HEK293 (cell line): ENCODE data around the gene CARM1.

Experiments used
- CTCF ChIA-PET: fragments of 350-600 bp; formaldehyde crosslinking; extraction: SDS; loops from one replicate; lab custom pipeline; 2021; ENCODE audit warnings: antibody characterized with exemption; lab: Yijun Ruan, JAX
- POLR2A ChIA-PET: fragments of 300-600 bp; formaldehyde crosslinking; extraction: SDS; loops from one replicate; lab custom pipeline; 2020; ENCODE audit warnings: antibody characterized with exemption, inconsistent platforms; lab: Yijun Ruan, JAX
- H3K27ac ChIP-seq: fragments of 200-500 bp; sonication (Bioruptor generic); 2 replicates; pipeline ENCODE4 v1.5.1; 2014; ENCODE audit warnings: low read depth, low read length, control low read depth, inconsistent platforms; ENCODE audit errors: extremely low read depth
- H3K36me3 ChIP-seq, 2 experiments: fragments of 200-500 bp in 1 of 2; sonication (Bioruptor generic) in 1 of 2; 1 replicate in 1 of 2; 2 replicates in 1 of 2; pipeline ENCODE4 v1.5.1; 2014 to 2017; ENCODE audit warnings: inconsistent platforms in 2 of 2, low read length in 2 of 2; ENCODE audit not compliant: control insufficient read depth in 2 of 2, insufficient read depth in 1 of 2
- H3K4me1 ChIP-seq: fragments of 200-500 bp; sonication (Bioruptor generic); 2 replicates; pipeline ENCODE4 v1.5.1; 2014; ENCODE audit warnings: mild to moderate bottlenecking, low read length, inconsistent platforms; ENCODE audit not compliant: control insufficient read depth, insufficient read depth
- H3K4me3 ChIP-seq: 2 replicates; pipeline ENCODE4 v1.5.1; 2011; ENCODE audit warnings: low read depth, mild to moderate bottlenecking, control low read depth, low read length, moderate library complexity
- H3K9me3 ChIP-seq: fragments of 200-500 bp; sonication (Bioruptor generic); 2 replicates; pipeline ENCODE4 v1.5.1; 2014; ENCODE audit warnings: low read depth, low read length, inconsistent platforms; ENCODE audit not compliant: control insufficient read depth, insufficient read depth
- CTCF ChIP-seq: fragments of 450-650 bp; formaldehyde crosslinking; IDR thresholded peaks from 2 replicates; pipeline ENCODE4 v1.5.1; 2016; ENCODE audit warnings: missing biosample characterization, missing genetic modification characterization
- GLI4 ChIP-seq: fragments of 450-650 bp; formaldehyde crosslinking; IDR thresholded peaks from 2 replicates; pipeline ENCODE4 v1.5.1; 2016; ENCODE audit warnings: missing biosample characterization, missing genetic modification characterization
- HOXC10 ChIP-seq: sonication (generic); formaldehyde crosslinking; IDR thresholded peaks from 2 replicates; pipeline ENCODE4 v1.8.1; 2023; ENCODE audit warnings: mild to moderate bottlenecking, missing genetic modification reagents
- KLF10 ChIP-seq: fragments of 450-650 bp; IDR thresholded peaks from 2 replicates; pipeline ENCODE4 v1.5.1; 2018; ENCODE audit warnings: missing biosample characterization, mild to moderate bottlenecking, missing genetic modification characterization
- REPIN1 ChIP-seq: fragments of 450-650 bp; formaldehyde crosslinking; IDR thresholded peaks from 2 replicates; pipeline ENCODE4 v1.5.1; 2017; ENCODE audit warnings: missing biosample characterization, missing genetic modification characterization, low read depth
- SP2 ChIP-seq: fragments of 450-650 bp; formaldehyde crosslinking; IDR thresholded peaks from 2 replicates; pipeline ENCODE4 v1.5.1; 2016; ENCODE audit warnings: missing biosample characterization, missing genetic modification characterization
- SP7 ChIP-seq: fragments of 450-650 bp; formaldehyde crosslinking; IDR thresholded peaks from 2 replicates; pipeline ENCODE4 v1.5.1; 2016; ENCODE audit warnings: missing biosample characterization, missing genetic modification characterization
- ZBTB21 ChIP-seq: fragments of 450-650 bp; formaldehyde crosslinking; IDR thresholded peaks from 2 replicates; pipeline ENCODE4 v1.5.1; 2017; ENCODE audit warnings: missing biosample characterization, missing genetic modification characterization
- ZNF174 ChIP-seq: fragments of 450-650 bp; formaldehyde crosslinking; IDR thresholded peaks from 2 replicates; pipeline ENCODE4 v1.5.0; 2017; ENCODE audit warnings: missing biosample characterization, mild to moderate bottlenecking, missing genetic modification characterization
- ZNF302 ChIP-seq: fragments of 450-650 bp; formaldehyde crosslinking; IDR thresholded peaks from 2 replicates; pipeline ENCODE4 v1.5.1; 2016; ENCODE audit warnings: missing biosample characterization, missing genetic modification characterization, low read depth
- ZNF311 ChIP-seq: fragments of 450-650 bp; formaldehyde crosslinking; IDR thresholded peaks from 2 replicates; pipeline ENCODE4 v1.5.1; 2017; ENCODE audit warnings: missing biosample characterization, missing genetic modification characterization, borderline replicate concordance
- ZNF48 ChIP-seq: fragments of 450-650 bp; formaldehyde crosslinking; IDR thresholded peaks from 2 replicates; pipeline ENCODE4 v1.5.1; 2016; ENCODE audit warnings: missing biosample characterization, missing genetic modification characterization
- ZNF548 ChIP-seq: fragments of 450-650 bp; formaldehyde crosslinking; IDR thresholded peaks from 2 replicates; pipeline ENCODE4 v1.5.1; 2016; ENCODE audit warnings: missing biosample characterization, missing genetic modification characterization
- ZNF560 ChIP-seq: fragments of 450-650 bp; formaldehyde crosslinking; IDR thresholded peaks from 2 replicates; pipeline ENCODE4 v1.5.1; 2017; ENCODE audit warnings: missing biosample characterization, missing genetic modification characterization, borderline replicate concordance
- ZNF639 ChIP-seq: fragments of 450-650 bp; formaldehyde crosslinking; IDR thresholded peaks from 2 replicates; pipeline ENCODE4 v1.5.1; 2016; ENCODE audit warnings: missing biosample characterization, missing genetic modification characterization
- ZNF654 ChIP-seq: fragments of 450-650 bp; formaldehyde crosslinking; IDR thresholded peaks from 2 replicates; pipeline ENCODE4 v1.5.1; 2016; ENCODE audit warnings: low read depth, missing biosample characterization, missing genetic modification characterization
- ZNF785 ChIP-seq: fragments of 450-650 bp; formaldehyde crosslinking; IDR thresholded peaks from 2 replicates; pipeline ENCODE4 v1.5.1; 2016; ENCODE audit warnings: missing biosample characterization, missing genetic modification characterization
- ZNF843 ChIP-seq: fragments of 450-650 bp; formaldehyde crosslinking; IDR thresholded peaks from 2 replicates; pipeline ENCODE4 v1.5.1; 2016; ENCODE audit warnings: missing biosample characterization, missing genetic modification characterization
- TF ChIP-seq, protein P1 (sequence below): fragments of 450-650 bp; formaldehyde crosslinking; IDR thresholded peaks from 2 replicates; pipeline ENCODE4 v1.5.1; 2016; ENCODE audit warnings: missing biosample characterization, missing genetic modification characterization
- TF ChIP-seq, protein P2 (sequence below): fragments of 450-650 bp; formaldehyde crosslinking; IDR thresholded peaks from 2 replicates; pipeline ENCODE4 v1.5.1; 2016; ENCODE audit warnings: missing biosample characterization, missing genetic modification characterization
- TF ChIP-seq, protein P3 (sequence below): fragments of 450-650 bp; formaldehyde crosslinking; IDR thresholded peaks from 2 replicates; pipeline ENCODE4 v1.5.1; 2017; ENCODE audit warnings: missing biosample characterization, missing genetic modification characterization
- TF ChIP-seq, protein P4 (sequence below): fragments of 450-650 bp; formaldehyde crosslinking; IDR thresholded peaks from 2 replicates; pipeline ENCODE4 v1.5.1; 2016; ENCODE audit warnings: missing biosample characterization, missing genetic modification characterization
- TF ChIP-seq, protein P5 (sequence below): fragments of 450-650 bp; formaldehyde crosslinking; IDR thresholded peaks from 2 replicates; pipeline ENCODE4 v1.5.1; 2016; ENCODE audit warnings: missing biosample characterization, missing genetic modification characterization

The CARM1 gene

GRCh38 chr19:10858204-10858828, 13.0 kb upstream of the CARM1 start:
- ChIA-PET CTCF (interaction anchor here (0.6 to 2.6 kb wide), 21 partner anchors 8 to 418 kb away, joined by 3 to 15 read pairs (median 4); partner anchors contain the start of genes DNM2 and TMED1), POLR2A (no interaction called here)
- Histone ChIP-seq H3K4me1 (no peaks in the 10 kb centered on the region), H3K9me3 (no peaks in the 10 kb centered on the region), H3K4me3 (no peak overlapping the region), H3K27ac (no peak overlapping the region), H3K36me3 (no peaks in the 10 kb centered on the region)
- TF ChIP-seq ZNF174 (tag by site-specific recombination) (no peak), REPIN1 (tag by site-specific recombination) (no peak), KLF10 (tag by site-specific recombination) (no peak), ZNF639 (tag by site-specific recombination) (no peak), GLI4 (0 out of 2 replicates have a peak, but pooled peaks have one; percentile 25), ZNF843 (tag by site-specific recombination) (no peak), SP2 (tag by site-specific recombination) (no peak), SP7 (0 out of 2 replicates have a peak, but pooled peaks have one; percentile 20), ZNF311 (tag by site-specific recombination) (no peak), ZBTB21 (tag by site-specific recombination) (no peak), ZNF785 (tag by site-specific recombination) (no peak), HOXC10 (CRISPR knock-in tag) (no peak), CTCF (peak; percentile 54), ZNF48 (tag by site-specific recombination) (no peak), ZNF654 (tag by site-specific recombination) (peak; percentile 36), ZNF560 (tag by site-specific recombination) (no peak), ZNF302 (tag by site-specific recombination) (no peak), ZNF548 (tag by site-specific recombination) (no peak)
- TF ChIP-seq, protein P1, sequence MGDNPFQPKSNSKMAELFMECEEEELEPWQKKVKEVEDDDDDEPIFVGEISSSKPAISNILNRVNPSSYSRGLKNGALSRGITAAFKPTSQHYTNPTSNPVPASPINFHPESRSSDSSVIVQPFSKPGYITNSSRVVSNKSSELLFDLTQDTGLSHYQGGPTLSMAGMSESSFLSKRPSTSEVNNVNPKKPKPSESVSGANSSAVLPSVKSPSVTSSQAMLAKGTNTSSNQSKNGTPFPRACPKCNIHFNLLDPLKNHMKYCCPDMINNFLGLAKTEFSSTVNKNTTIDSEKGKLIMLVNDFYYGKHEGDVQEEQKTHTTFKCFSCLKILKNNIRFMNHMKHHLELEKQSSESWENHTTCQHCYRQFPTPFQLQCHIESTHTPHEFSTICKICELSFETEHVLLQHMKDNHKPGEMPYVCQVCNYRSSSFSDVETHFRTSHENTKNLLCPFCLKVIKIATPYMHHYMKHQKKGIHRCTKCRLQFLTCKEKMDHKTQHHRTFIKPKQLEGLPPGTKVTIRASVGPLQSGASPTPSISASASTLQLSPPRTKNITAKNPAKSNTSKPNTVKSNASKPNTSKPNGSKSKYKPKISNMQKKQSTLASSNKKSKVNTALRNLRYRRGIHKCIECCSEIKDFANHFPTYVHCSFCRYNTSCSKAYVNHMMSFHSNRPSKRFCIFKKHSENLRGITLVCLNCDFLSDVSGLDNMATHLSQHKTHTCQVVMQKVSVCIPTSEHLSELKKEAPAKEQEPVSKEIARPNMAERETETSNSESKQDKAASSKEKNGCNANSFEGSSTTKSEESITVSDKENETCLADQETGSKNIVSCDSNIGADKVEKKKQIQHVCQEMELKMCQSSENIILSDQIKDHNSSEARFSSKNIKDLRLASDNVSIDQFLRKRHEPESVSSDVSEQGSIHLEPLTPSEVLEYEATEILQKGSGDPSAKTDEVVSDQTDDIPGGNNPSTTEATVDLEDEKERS = no peak
- TF ChIP-seq, protein P2, sequence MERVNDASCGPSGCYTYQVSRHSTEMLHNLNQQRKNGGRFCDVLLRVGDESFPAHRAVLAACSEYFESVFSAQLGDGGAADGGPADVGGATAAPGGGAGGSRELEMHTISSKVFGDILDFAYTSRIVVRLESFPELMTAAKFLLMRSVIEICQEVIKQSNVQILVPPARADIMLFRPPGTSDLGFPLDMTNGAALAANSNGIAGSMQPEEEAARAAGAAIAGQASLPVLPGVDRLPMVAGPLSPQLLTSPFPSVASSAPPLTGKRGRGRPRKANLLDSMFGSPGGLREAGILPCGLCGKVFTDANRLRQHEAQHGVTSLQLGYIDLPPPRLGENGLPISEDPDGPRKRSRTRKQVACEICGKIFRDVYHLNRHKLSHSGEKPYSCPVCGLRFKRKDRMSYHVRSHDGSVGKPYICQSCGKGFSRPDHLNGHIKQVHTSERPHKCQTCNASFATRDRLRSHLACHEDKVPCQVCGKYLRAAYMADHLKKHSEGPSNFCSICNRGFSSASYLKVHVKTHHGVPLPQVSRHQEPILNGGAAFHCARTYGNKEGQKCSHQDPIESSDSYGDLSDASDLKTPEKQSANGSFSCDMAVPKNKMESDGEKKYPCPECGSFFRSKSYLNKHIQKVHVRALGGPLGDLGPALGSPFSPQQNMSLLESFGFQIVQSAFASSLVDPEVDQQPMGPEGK = peak; percentile 76
- TF ChIP-seq, protein P3, sequence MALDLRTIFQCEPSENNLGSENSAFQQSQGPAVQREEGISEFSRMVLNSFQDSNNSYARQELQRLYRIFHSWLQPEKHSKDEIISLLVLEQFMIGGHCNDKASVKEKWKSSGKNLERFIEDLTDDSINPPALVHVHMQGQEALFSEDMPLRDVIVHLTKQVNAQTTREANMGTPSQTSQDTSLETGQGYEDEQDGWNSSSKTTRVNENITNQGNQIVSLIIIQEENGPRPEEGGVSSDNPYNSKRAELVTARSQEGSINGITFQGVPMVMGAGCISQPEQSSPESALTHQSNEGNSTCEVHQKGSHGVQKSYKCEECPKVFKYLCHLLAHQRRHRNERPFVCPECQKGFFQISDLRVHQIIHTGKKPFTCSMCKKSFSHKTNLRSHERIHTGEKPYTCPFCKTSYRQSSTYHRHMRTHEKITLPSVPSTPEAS (tag by site-specific recombination) = 0 out of 2 replicates have a peak, but pooled peaks have one; percentile 16
- TF ChIP-seq, protein P4, sequence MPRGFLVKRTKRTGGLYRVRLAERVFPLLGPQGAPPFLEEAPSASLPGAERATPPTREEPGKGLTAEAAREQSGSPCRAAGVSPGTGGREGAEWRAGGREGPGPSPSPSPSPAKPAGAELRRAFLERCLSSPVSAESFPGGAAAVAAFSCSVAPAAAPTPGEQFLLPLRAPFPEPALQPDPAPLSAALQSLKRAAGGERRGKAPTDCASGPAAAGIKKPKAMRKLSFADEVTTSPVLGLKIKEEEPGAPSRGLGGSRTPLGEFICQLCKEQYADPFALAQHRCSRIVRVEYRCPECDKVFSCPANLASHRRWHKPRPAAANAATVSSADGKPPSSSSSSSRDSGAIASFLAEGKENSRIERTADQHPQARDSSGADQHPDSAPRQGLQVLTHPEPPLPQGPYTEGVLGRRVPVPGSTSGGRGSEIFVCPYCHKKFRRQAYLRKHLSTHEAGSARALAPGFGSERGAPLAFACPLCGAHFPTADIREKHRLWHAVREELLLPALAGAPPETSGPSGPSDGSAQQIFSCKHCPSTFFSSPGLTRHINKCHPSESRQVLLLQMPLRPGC (tag by site-specific recombination) = no peak
- TF ChIP-seq, protein P5, sequence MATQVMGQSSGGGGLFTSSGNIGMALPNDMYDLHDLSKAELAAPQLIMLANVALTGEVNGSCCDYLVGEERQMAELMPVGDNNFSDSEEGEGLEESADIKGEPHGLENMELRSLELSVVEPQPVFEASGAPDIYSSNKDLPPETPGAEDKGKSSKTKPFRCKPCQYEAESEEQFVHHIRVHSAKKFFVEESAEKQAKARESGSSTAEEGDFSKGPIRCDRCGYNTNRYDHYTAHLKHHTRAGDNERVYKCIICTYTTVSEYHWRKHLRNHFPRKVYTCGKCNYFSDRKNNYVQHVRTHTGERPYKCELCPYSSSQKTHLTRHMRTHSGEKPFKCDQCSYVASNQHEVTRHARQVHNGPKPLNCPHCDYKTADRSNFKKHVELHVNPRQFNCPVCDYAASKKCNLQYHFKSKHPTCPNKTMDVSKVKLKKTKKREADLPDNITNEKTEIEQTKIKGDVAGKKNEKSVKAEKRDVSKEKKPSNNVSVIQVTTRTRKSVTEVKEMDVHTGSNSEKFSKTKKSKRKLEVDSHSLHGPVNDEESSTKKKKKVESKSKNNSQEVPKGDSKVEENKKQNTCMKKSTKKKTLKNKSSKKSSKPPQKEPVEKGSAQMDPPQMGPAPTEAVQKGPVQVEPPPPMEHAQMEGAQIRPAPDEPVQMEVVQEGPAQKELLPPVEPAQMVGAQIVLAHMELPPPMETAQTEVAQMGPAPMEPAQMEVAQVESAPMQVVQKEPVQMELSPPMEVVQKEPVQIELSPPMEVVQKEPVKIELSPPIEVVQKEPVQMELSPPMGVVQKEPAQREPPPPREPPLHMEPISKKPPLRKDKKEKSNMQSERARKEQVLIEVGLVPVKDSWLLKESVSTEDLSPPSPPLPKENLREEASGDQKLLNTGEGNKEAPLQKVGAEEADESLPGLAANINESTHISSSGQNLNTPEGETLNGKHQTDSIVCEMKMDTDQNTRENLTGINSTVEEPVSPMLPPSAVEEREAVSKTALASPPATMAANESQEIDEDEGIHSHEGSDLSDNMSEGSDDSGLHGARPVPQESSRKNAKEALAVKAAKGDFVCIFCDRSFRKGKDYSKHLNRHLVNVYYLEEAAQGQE (tag by site-specific recombination) = no peak
